ENCODE results near the gene UMAD1. TPM values are rescaled to one million over a fixed set of nuclear protein-coding genes. Genes with fewer than 3 reads are reported as not detected.

The UMAD1 gene
- total and polyA plus RNA-seq, 2 of the 13 experiments (the other 11 are each of a cell fraction or from before 2014, with no cell fraction given): 16.8 to 17.6 TPM

DNA sequence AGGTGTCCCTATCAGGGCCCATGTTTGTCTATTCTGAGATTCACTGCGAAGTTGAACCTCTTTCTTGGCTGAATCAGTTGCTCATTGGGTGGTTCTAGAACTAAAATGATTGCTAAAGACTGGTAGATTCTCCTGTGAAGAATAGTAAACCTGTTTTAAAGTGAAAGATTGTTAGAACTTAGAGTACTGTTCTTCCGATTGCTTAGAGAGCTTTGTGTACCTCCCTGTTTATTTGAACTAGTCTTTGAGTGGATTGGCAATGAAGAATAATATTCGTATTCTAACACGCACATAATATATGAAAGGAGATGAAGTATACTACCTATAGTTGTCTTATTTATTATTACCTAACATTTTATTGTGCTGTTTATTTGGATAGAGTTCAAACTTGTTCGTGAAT, 202.7 kb downstream of the UMAD1 start:
- Histone ChIP-seq H2AFZ (ENCODE audit: low read length) (no peak overlapping the region), H4K20me1 (ENCODE audit: insufficient read depth, low read length) (no peaks in the 10 kb centered on the region), H3K79me2 (ENCODE audit: insufficient read depth, low read length) (no peaks in the 10 kb centered on the region), H3K4me3 (replicated peaks in 1 of 3; ENCODE audit: insufficient read depth in 1 of 3, low read depth in 2 of 3, low read length in 3 of 3) (no peak overlapping the region), H3K4me2 (ENCODE audit: low read depth, low read length) (no peak overlapping the region), H3K27me3 (ENCODE audit: control insufficient read depth in 1 of 2, insufficient read depth in 2 of 2, low read length in 2 of 2) (no peaks in the 10 kb centered on the region), H3K4me1 (ENCODE audit: insufficient read depth, low read length) (no peaks in the 10 kb centered on the region), H3K9ac (ENCODE audit: insufficient read depth, low read depth, low read length) (no peak overlapping the region), H3K36me3 (replicated peaks in 1 of 2; ENCODE audit: control insufficient read depth in 1 of 2, insufficient read depth in 2 of 2, low read length in 2 of 2) (no peaks in the 10 kb centered on the region), H3K27ac (ENCODE audit: extremely low read length, insufficient read depth, low read length) (no peak overlapping the region), H3K9me3 (ENCODE audit: low read length) (no peaks in the 10 kb centered on the region)
- ChIA-PET CTCF (ENCODE audit: low intra/inter-chr PET ratio, low total read pairs) (no interaction called here), POLR2A (no interaction called here)
- intact Hi-C loops (cut with micrococcal nuclease; ENCODE audit: unreplicated experiment): no loop called here
- in situ Hi-C loops (cut with HindIII; ENCODE audit: extremely low pct_ligation_motif_present, low pct_unique_long_range_greater_than_20kb): no loop called here
- ATAC-seq (no peak), FAIRE-seq (no peak), DNase-seq (ENCODE audit: low spot score) (no peak)
- WGBS (ENCODE audit: low lambda C conversion rate): 90% methylated on average over 5 of the region's 5 CpGs
- BruUV-seq (replicated peaks): no TSS peak
- TF ChIP-seq ZNF496 (CRISPR knock-in tag; IDR thresholded peaks at IDR 0.05; ENCODE audit: insufficient replicate concordance): no peak
- TF ChIP-seq, protein P1, sequence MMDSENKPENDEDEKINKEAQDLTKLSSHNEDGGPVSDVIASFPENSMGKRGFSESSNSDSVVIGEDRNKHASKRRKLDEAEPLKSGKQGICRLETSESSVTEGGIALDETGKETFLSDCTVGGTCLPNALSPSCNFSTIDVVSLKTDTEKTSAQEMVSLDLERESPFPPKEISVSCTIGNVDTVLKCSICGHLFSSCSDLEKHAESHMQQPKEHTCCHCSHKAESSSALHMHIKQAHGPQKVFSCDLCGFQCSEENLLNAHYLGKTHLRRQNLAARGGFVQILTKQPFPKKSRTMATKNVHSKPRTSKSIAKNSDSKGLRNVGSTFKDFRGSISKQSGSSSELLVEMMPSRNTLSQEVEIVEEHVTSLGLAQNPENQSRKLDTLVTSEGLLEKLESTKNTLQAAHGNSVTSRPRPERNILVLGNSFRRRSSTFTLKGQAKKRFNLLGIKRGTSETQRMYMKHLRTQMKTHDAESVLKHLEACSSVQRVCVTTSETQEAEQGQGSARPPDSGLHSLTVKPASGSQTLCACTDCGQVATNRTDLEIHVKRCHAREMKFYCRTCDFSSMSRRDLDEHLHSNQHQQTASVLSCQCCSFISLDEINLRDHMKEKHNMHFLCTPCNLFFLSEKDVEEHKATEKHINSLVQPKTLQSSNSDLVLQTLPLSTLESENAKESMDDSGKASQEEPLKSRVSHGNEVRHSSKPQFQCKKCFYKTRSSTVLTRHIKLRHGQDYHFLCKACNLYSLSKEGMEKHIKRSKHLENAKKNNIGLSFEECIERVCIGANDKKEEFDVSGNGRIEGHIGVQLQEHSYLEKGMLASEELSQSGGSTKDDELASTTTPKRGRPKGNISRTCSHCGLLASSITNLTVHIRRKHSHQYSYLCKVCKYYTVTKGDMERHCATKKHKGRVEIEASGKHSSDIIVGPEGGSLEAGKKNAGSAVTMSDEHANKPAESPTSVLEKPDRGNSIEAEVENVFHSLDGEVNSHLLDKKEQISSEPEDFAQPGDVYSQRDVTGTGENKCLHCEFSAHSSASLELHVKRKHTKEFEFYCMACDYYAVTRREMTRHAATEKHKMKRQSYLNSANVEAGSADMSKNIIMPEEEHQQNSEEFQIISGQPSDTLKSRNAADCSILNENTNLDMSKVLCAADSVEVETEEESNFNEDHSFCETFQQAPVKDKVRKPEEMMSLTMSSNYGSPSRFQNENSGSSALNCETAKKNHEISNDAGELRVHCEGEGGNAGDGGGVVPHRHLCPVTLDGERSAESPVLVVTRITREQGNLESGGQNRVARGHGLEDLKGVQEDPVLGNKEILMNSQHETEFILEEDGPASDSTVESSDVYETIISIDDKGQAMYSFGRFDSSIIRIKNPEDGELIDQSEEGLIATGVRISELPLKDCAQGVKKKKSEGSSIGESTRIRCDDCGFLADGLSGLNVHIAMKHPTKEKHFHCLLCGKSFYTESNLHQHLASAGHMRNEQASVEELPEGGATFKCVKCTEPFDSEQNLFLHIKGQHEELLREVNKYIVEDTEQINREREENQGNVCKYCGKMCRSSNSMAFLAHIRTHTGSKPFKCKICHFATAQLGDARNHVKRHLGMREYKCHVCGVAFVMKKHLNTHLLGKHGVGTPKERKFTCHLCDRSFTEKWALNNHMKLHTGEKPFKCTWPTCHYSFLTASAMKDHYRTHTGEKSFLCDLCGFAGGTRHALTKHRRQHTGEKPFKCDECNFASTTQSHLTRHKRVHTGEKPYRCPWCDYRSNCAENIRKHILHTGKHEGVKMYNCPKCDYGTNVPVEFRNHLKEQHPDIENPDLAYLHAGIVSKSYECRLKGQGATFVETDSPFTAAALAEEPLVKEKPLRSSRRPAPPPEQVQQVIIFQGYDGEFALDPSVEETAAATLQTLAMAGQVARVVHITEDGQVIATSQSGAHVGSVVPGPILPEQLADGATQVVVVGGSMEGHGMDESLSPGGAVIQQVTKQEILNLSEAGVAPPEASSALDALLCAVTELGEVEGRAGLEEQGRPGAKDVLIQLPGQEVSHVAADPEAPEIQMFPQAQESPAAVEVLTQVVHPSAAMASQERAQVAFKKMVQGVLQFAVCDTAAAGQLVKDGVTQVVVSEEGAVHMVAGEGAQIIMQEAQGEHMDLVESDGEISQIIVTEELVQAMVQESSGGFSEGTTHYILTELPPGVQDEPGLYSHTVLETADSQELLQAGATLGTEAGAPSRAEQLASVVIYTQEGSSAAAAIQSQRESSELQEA (CRISPR knock-in tag; IDR thresholded peaks at IDR 0.05; ENCODE audit: not compliant biosample characterization): no peak
- TF ChIP-seq, protein P2, sequence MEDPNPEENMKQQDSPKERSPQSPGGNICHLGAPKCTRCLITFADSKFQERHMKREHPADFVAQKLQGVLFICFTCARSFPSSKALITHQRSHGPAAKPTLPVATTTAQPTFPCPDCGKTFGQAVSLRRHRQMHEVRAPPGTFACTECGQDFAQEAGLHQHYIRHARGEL (CRISPR knock-in tag; IDR thresholded peaks at IDR 0.05): no peak
- no peak for TF ChIP-seq POLR2AphosphoS5 (IDR thresholded peaks at IDR 0.05; ENCODE audit: low read depth, low read length)
- no peak for TF ChIP-seq ZSCAN9 (CRISPR knock-in tag; IDR thresholded peaks at IDR 0.05; ENCODE audit: borderline replicate concordance)
- no peak for TF ChIP-seq SOX6 (IDR thresholded peaks at IDR 0.05)
- no peak for TF ChIP-seq SOX6 (CRISPR knock-in tag; IDR thresholded peaks at IDR 0.05)
- no peak for TF ChIP-seq TAF1 (CRISPR knock-in tag; IDR thresholded peaks at IDR 0.05)
- no peak for TF ChIP-seq HNRNPLL (IDR thresholded peaks at IDR 0.05; ENCODE audit: low read depth, low read length, poor library complexity, severe bottlenecking)
- no peak for TF ChIP-seq ZKSCAN8 (CRISPR knock-in tag; IDR thresholded peaks at IDR 0.05; ENCODE audit: borderline replicate concordance)
- TF ChIP-seq, protein P3, sequence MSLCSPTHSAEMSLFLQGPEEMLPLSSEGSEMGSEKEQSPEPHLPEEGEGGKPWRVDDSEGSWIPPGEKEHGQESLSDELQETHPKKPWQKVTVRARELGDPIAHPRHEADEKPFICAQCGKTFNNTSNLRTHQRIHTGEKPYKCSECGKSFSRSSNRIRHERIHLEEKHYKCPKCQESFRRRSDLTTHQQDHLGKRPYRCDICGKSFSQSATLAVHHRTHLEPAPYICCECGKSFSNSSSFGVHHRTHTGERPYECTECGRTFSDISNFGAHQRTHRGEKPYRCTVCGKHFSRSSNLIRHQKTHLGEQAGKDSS (CRISPR knock-in tag; IDR thresholded peaks at IDR 0.05; ENCODE audit: borderline replicate concordance, low read depth): no peak
